ENCODE measurements around the gene LENG1.
A peak's percentile ranks its signal among the peaks of the same experiment; 100 is the strongest.

LENG1 gene

DNA sequence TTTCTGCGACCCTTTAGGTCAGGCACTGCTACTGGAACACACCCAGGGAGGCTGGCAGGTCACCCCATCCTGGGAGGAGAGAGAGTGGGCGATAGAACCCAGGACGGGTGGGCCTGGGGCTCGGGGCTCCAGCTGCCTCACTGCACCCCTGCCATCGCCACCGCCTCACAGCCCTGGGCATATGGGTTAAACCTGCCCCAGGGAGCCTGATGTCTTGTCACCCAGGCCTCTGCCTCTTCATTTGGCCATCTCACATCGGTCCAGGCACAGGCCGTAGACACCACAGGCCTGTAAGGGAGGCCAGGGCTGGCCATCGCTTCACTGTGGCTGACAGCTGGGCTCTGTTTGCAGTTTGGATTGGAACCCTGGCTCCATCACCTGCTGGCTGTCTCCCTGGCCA, 33.8 kb downstream of the LENG1 start:
- TF ChIP-seq CTCF (IDR thresholded peaks at IDR 0.05; ENCODE audit: low read depth, low read length) = no peak
- DNase-seq (ENCODE audit: low read depth in 2 of 2) = no peak
- H3K4me3 ChIP-seq (replicated peaks in 1 of 2; ENCODE audit: low read depth in 2 of 2, low read length in 2 of 2) = no peak overlapping the region

GRCh38 chr19:54124393-54124792, 35.1 kb downstream of the LENG1 start:
- DNase-seq (ENCODE audit: low read depth in 2 of 2) = no peak
- no peak overlapping the region for H3K4me3 ChIP-seq (replicated peaks in 1 of 2; ENCODE audit: low read depth in 2 of 2, low read length in 2 of 2)
- TF ChIP-seq CTCF (IDR thresholded peaks at IDR 0.05; ENCODE audit: low read depth, low read length) = no peak

- no peak overlapping the region for H3K4me3 ChIP-seq (replicated peaks in 1 of 2; ENCODE audit: low read depth in 2 of 2, low read length in 2 of 2)
- no peak for TF ChIP-seq CTCF (IDR thresholded peaks at IDR 0.05; ENCODE audit: low read depth, low read length)
- DNase-seq (ENCODE audit: low read depth in 2 of 2) = no peak
Measured at GRCh38 chr19:54123682-54124081, 35.8 kb downstream of the LENG1 start.

DNA sequence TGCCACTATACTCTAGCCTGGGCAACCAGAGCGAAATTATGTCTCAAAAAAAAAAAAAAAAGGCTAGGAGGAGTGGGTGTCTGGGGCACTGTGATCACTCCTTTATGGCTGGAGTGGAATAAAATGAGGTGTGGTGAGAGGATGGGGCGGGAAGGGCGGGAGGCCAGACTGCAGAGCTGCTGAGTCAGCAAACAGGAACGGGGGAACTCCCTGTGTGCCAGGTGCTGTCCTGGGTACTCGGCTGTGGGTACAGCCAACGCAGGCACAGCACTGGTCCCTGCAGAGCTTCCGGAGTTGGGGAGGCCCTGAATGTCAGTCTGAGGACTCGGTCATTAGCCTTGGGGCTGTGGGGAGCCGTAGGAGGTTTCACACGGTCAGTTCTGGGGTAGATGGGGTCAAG, 38.3 kb downstream of the LENG1 start:
- no peak for TF ChIP-seq CTCF (IDR thresholded peaks at IDR 0.05; ENCODE audit: low read depth, low read length)
- DNase-seq (ENCODE audit: low read depth in 2 of 2) = no peak
- H3K4me3 ChIP-seq (replicated peaks in 1 of 2; ENCODE audit: low read depth in 2 of 2, low read length in 2 of 2) = no peak overlapping the region

DNA sequence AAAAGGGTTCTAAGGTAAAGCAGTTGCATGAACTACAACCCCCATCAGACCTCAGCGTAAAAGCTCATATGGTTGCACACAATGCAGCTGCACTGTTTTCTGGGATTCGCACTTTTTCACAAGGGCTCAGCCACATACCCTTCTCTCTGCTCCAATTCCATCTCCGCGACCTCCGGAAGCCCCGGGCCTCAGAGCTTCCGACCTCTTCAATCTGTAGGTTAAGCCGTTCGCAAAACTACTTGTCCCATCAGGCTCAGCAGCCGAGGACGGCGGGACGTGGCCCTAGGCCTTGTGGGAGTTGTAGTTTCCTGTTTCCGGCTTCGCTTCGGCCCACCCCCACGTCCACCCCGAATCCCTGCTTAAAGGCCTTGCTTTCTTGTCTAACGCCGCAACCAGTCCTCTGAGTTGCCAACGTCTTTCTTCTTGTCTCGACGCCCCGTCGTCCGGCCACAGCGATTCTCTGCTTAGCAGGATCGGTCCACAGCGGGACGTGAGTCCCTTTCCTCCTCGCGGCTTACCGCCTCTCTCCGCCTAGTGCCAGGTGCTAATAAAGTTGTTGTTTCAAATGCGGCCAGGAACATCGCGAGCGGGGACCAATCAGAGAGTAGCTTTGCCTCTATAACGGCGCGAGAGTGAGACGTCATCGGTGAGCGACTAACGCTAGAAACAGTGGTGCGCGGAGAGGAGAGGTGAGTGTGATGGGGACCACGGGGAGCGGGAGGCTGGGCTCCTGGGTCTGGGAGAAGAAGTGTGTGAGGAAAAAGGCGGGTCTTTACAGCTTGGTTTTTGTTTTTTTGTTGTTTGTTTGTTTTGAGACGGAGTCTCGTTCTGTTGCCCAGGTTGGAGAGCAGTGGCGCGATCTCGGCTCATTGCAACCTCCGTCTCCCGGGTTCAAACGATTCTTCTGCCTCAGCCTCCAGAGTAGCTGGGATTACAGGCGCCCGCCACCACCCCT, 44.1 kb downstream of the LENG1 start, which contains the start of the genes PRPF31 and TFPT:
PRPF31 (plus strand) TSS at position 646 of the 955 bp plus-strand sequence. CDS start 2,525 bp downstream, outside the sequence.
TFPT (minus strand) TSS at position 549 of the 955 bp plus-strand sequence; CDS start at position 161, 388 bp downstream.
- H3K4me3 ChIP-seq (replicated peaks in 1 of 2; ENCODE audit: low read depth in 2 of 2, low read length in 2 of 2) = peak within 1 kb of the TSS; percentile 80 to 86
- peak; percentile 98 to 99 for DNase-seq (ENCODE audit: low read depth in 2 of 2)
- no peak for TF ChIP-seq CTCF (IDR thresholded peaks at IDR 0.05; ENCODE audit: low read depth, low read length)

DNA sequence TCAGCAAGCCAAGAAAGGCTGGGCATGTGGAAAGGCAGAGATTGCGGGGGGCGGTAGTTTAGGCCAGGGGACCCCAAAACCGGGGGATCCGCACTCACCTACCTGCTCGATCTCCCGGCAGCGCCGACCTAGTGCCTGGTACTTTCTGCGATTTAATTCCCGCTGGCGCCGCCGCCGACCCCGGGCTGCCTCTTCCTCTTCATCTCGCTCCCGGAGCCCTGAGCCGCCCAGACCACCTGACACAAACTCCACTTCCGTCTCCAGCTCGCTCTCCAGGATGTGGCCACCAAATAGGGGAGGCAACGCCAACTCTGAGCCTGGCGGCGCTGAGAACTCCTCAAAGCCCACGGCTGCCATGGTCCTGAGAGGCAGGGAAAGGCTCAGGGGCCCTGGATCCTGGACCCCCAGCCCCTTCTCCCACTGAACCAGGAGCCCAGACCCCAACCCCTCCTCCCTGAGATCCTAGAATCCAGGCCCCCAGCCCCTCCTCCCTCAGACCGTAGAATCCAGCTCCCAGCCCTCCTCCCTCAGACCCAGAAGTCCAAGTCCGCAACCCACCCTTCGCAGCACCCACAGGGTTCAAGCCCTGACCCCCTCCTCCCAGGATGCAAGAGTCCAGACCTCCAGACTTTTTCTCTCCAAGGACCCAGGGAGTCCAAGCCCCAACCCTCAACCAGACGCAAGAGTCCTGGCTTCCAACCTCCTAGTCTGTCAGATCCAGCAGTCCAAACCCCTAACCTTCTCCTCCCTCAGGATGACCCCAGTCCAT, 45.0 kb downstream of the LENG1 start:
- peak overlapping the region; percentile 80 to 86 for H3K4me3 ChIP-seq (replicated peaks in 1 of 2; ENCODE audit: low read depth in 2 of 2, low read length in 2 of 2)
- TF ChIP-seq CTCF (IDR thresholded peaks at IDR 0.05; ENCODE audit: low read depth, low read length) = no peak
- peak; percentile 35 to 51 for DNase-seq (ENCODE audit: low read depth in 2 of 2)
